Mesenchymal stem cell (in vitro differentiated cells and primary cell): ENCODE data around the gene CATSPER3.

Experiments
- DNase-seq: peaks from one replicate; pipeline ENCODE4 v3.0.0-alpha.2; 2013
- H2AFZ ChIP-seq: one replicate; pipeline ENCODE4 v1.6.1; 2013; ENCODE audit warnings: low read depth, mild to moderate bottlenecking, control low read depth, inconsistent platforms, low read length, moderate library complexity
- H2AK5ac ChIP-seq: 2 replicates; pipeline ENCODE4 v1.6.1; 2013; ENCODE audit warnings: low read length, moderate library complexity, mild to moderate bottlenecking, inconsistent platforms; ENCODE audit not compliant: severe bottlenecking
- H2BK120ac ChIP-seq: one replicate; pipeline ENCODE4 v1.6.1; 2013; ENCODE audit warnings: low read depth, mild to moderate bottlenecking, inconsistent platforms, low read length, moderate library complexity
- H2BK12ac ChIP-seq, 2 experiments: one replicate each; pipeline ENCODE4 v1.6.1; 2013; ENCODE audit warnings: inconsistent platforms in 2 of 2, low read length in 2 of 2, mild to moderate bottlenecking in 2 of 2, moderate library complexity in 2 of 2, control low read depth in 1 of 2
- H2BK15ac ChIP-seq: one replicate; pipeline ENCODE4 v1.6.1; 2013; ENCODE audit warnings: mild to moderate bottlenecking, low read depth, inconsistent platforms; ENCODE audit not compliant: poor library complexity, severe bottlenecking
- H2BK5ac ChIP-seq: 2 replicates; pipeline ENCODE4 v1.6.1; 2013; ENCODE audit warnings: low read depth, mild to moderate bottlenecking, low read length, control low read depth, inconsistent platforms; ENCODE audit not compliant: poor library complexity, severe bottlenecking
- H3K14ac ChIP-seq, 2 experiments: one replicate each; pipeline ENCODE4 v1.6.1; 2013; ENCODE audit warnings: inconsistent platforms in 2 of 2, low read length in 2 of 2, control low read depth in 1 of 2, mild to moderate bottlenecking in 1 of 2, moderate library complexity in 1 of 2
- H3K18ac ChIP-seq, 2 experiments: one replicate each; pipeline ENCODE4 v1.6.1; 2013; ENCODE audit warnings: inconsistent platforms in 2 of 2, low read length in 2 of 2, control low read depth in 1 of 2, low read depth in 1 of 2, mild to moderate bottlenecking in 1 of 2
- H3K23ac ChIP-seq, 2 experiments: one replicate each; pipeline ENCODE4 v1.6.1; 2013; ENCODE audit warnings: inconsistent platforms in 2 of 2, low read length in 2 of 2, mild to moderate bottlenecking in 2 of 2, moderate library complexity in 2 of 2, control low read depth in 1 of 2
- H3K27ac ChIP-seq: 2 replicates; pipeline ENCODE4 v1.5.1; 2013; ENCODE audit warnings: mild to moderate bottlenecking, moderate library complexity, low read length, control low read depth, inconsistent platforms; ENCODE audit not compliant: poor library complexity, severe bottlenecking
- H3K27me3 ChIP-seq, 2 experiments: 2 replicates each; pipeline versions ENCODE4 v1.6.1 to v1.7.0; 2013; ENCODE audit warnings: low read length in 2 of 2, mild to moderate bottlenecking in 2 of 2, moderate library complexity in 2 of 2, control low read depth in 1 of 2, inconsistent platforms in 1 of 2; ENCODE audit not compliant: control insufficient read depth in 1 of 2, insufficient read depth in 1 of 2
- H3K36me3 ChIP-seq, 2 experiments: 2 replicates each; pipeline versions ENCODE4 v1.6.1 to v1.7.0; 2013; ENCODE audit warnings: low read length in 2 of 2, control low read depth in 1 of 2, inconsistent platforms in 1 of 2, low read depth in 1 of 2, mild to moderate bottlenecking in 1 of 2; ENCODE audit not compliant: insufficient read depth in 2 of 2, control insufficient read depth in 1 of 2
- H3K4ac ChIP-seq, 2 experiments: one replicate each; pipeline ENCODE4 v1.6.1; 2013; ENCODE audit warnings: inconsistent platforms in 2 of 2, low read length in 2 of 2, mild to moderate bottlenecking in 2 of 2, moderate library complexity in 2 of 2, control low read depth in 1 of 2, low read depth in 1 of 2
- H3K4me1 ChIP-seq: 2 replicates; pipeline ENCODE4 v1.6.1; 2013; ENCODE audit warnings: low read depth, low read length, control low read depth; ENCODE audit not compliant: control insufficient read depth, insufficient read depth
- H3K4me2 ChIP-seq: 2 replicates; pipeline ENCODE4 v1.6.1; 2013; ENCODE audit warnings: low read length, mild to moderate bottlenecking, inconsistent platforms; ENCODE audit not compliant: poor library complexity, severe bottlenecking
- H3K4me3 ChIP-seq, 2 experiments: 2 replicates each; pipeline versions ENCODE4 v1.5.1 to v1.7.0; 2013; ENCODE audit warnings: low read length in 2 of 2, mild to moderate bottlenecking in 2 of 2, control low read depth in 1 of 2, low read depth in 1 of 2; ENCODE audit not compliant: insufficient read depth in 1 of 2
- H3K79me1 ChIP-seq: replicated peaks from 2 replicates; pipeline ENCODE4 v1.6.1; 2013; ENCODE audit warnings: mild to moderate bottlenecking, control low read depth, low read length, inconsistent platforms; ENCODE audit not compliant: poor library complexity, severe bottlenecking
- H3K9ac ChIP-seq: 2 replicates; pipeline ENCODE4 v1.7.0; 2013; ENCODE audit warnings: mild to moderate bottlenecking, low read length, moderate library complexity
- H3K9me3 ChIP-seq: 2 replicates; pipeline ENCODE4 v1.7.0; 2013; ENCODE audit warnings: mild to moderate bottlenecking, low read length; ENCODE audit not compliant: control insufficient read depth
- H4K8ac ChIP-seq: one replicate; pipeline ENCODE4 v1.6.1; 2013; ENCODE audit warnings: inconsistent platforms, mild to moderate bottlenecking, low read length, moderate library complexity
- H4K91ac ChIP-seq: one replicate; pipeline ENCODE4 v1.6.1; 2013; ENCODE audit warnings: mild to moderate bottlenecking, low read length, inconsistent platforms
- WGBS: methylation state at CpG from one replicate; pipeline ENCODE4 v1.1.7; 2013; ENCODE audit warnings: mixed read lengths; 5-methylcytosine and 5-hydroxymethylcytosine counted together

Gene CATSPER3

GRCh38 chr5:135015942-135016341 is 48.2 kb downstream of the CATSPER3 start:
- no peak for DNase-seq
- Histone ChIP-seq H3K4me2 (no peak overlapping the region), H2AK5ac (no peak overlapping the region), H3K27me3 (peaks cover 1 to 32% of the 10 kb centered on the region in 2 experiments), H4K8ac (no peak overlapping the region), H2BK120ac (no peak overlapping the region), H3K27ac (no peak overlapping the region), H3K36me3 (no peaks in the 10 kb centered on the region), H2BK15ac (no peak overlapping the region), H3K9ac (no peak overlapping the region), H2BK12ac (no peak overlapping the region), H3K18ac (no peak overlapping the region), H3K23ac (no peak overlapping the region), H3K4me3 (no peak overlapping the region), H4K91ac (no peak overlapping the region), H3K14ac (no peak overlapping the region), H2AFZ (no peak overlapping the region), H3K79me1 (no peaks in the 10 kb centered on the region), H3K4ac (no peak overlapping the region), H2BK5ac (no peak overlapping the region), H3K9me3 (no peaks in the 10 kb centered on the region), H3K4me1 (no peaks in the 10 kb centered on the region)
- 91% methylated on average over 6 of the region's 6 CpGs for WGBS

GRCh38 chr5:135016861-135017290 is 49.2 kb downstream of the CATSPER3 start:
- Histone ChIP-seq H3K4me1 (no peaks in the 10 kb centered on the region), H3K18ac (no peak overlapping the region), H2BK120ac (no peak overlapping the region), H2BK12ac (no peak overlapping the region), H3K4me3 (no peak overlapping the region), H3K36me3 (no peaks in the 10 kb centered on the region), H4K91ac (no peak overlapping the region), H2AFZ (no peak overlapping the region), H3K4me2 (no peak overlapping the region), H3K23ac (no peak overlapping the region), H2AK5ac (no peak overlapping the region), H3K27me3 (peaks cover 6 to 35% of the 10 kb centered on the region in 2 experiments), H3K14ac (no peak overlapping the region), H3K9ac (no peak overlapping the region), H3K9me3 (no peaks in the 10 kb centered on the region), H3K79me1 (no peaks in the 10 kb centered on the region), H2BK15ac (no peak overlapping the region), H2BK5ac (no peak overlapping the region), H4K8ac (no peak overlapping the region), H3K4ac (no peak overlapping the region), H3K27ac (no peak overlapping the region)
- 74% methylated on average over 11 of the region's 11 CpGs for WGBS
- no peak for DNase-seq

- no peak overlapping the region for H3K18ac ChIP-seq
- no peak overlapping the region for H2BK120ac ChIP-seq
- no peak overlapping the region for H2BK12ac ChIP-seq
- no peak overlapping the region for H4K8ac ChIP-seq
- no peak overlapping the region for H3K4ac ChIP-seq
- H3K27ac ChIP-seq, result no peak overlapping the region
- H2BK5ac ChIP-seq, result no peak overlapping the region
- H2BK15ac ChIP-seq, result no peak overlapping the region
- no peak for DNase-seq
- H3K4me3 ChIP-seq, result no peak overlapping the region
- no peak overlapping the region for H4K91ac ChIP-seq
- H2AFZ ChIP-seq, result no peak overlapping the region
- H3K14ac ChIP-seq, result no peak overlapping the region
- no peak overlapping the region for H3K9ac ChIP-seq
- 90% methylated on average over 4 of the region's 4 CpGs for WGBS
- H2AK5ac ChIP-seq, result no peak overlapping the region
- no peaks in the 10 kb centered on the region for H3K9me3 ChIP-seq
- H3K4me1 ChIP-seq, result no peaks in the 10 kb centered on the region
- no peaks in the 10 kb centered on the region for H3K79me1 ChIP-seq
- H3K4me2 ChIP-seq, result no peak overlapping the region
- H3K36me3 ChIP-seq, result no peaks in the 10 kb centered on the region
- peaks cover 6 to 32% of the 10 kb centered on the region in 2 experiments for H3K27me3 ChIP-seq
- no peak overlapping the region for H3K23ac ChIP-seq
These were observed 50.8 kb downstream of the CATSPER3 start for GRCh38 chr5:135018457-135018856.

GRCh38 chr5:135019314-135019713 is 51.6 kb downstream of the CATSPER3 start:
- H2AK5ac ChIP-seq, result no peak overlapping the region
- H3K4me3 ChIP-seq, result no peak overlapping the region
- no peaks in the 10 kb centered on the region for H3K79me1 ChIP-seq
- H3K9ac ChIP-seq, result no peak overlapping the region
- no peaks in the 10 kb centered on the region for H3K4me1 ChIP-seq
- H3K23ac ChIP-seq, result no peak overlapping the region
- peaks cover 6 to 37% of the 10 kb centered on the region in 2 experiments for H3K27me3 ChIP-seq
- H2BK12ac ChIP-seq, result no peak overlapping the region
- no peak overlapping the region for H3K14ac ChIP-seq
- no peak overlapping the region for H2AFZ ChIP-seq
- H3K4ac ChIP-seq, result no peak overlapping the region
- H4K91ac ChIP-seq, result no peak overlapping the region
- DNase-seq, result no peak
- no peak overlapping the region for H2BK5ac ChIP-seq
- no peaks in the 10 kb centered on the region for H3K9me3 ChIP-seq
- no peaks in the 10 kb centered on the region for H3K36me3 ChIP-seq
- no peak overlapping the region for H3K27ac ChIP-seq
- no peak overlapping the region for H2BK120ac ChIP-seq
- no peak overlapping the region for H3K18ac ChIP-seq
- 43% methylated on average over 1 of the region's 5 CpGs for WGBS
- no peak overlapping the region for H3K4me2 ChIP-seq
- no peak overlapping the region for H2BK15ac ChIP-seq
- no peak overlapping the region for H4K8ac ChIP-seq
